Brain microvascular endothelial cell (primary cell): ENCODE results near the gene CHKA.

Source experiments
- DNase-seq: peaks from one replicate; pipeline ENCODE4 v3.0.0-alpha.2; 2020
- H3K27ac ChIP-seq: fragments of 250-450 bp; sonication (Bioruptor Pico); 2 replicates; pipeline ENCODE4 v1.5.1; 2020; ENCODE audit warnings: mild to moderate bottlenecking, moderate library complexity
- H3K27me3 ChIP-seq: fragments of 250-450 bp; sonication (Bioruptor Pico); replicated peaks from 2 replicates; pipeline ENCODE4 v1.5.1; 2020; ENCODE audit warnings: mild to moderate bottlenecking
- H3K36me3 ChIP-seq: fragments of 250-450 bp; sonication (Bioruptor Pico); replicated peaks from 2 replicates; pipeline ENCODE4 v1.5.1; 2020; ENCODE audit warnings: mild to moderate bottlenecking
- H3K4me3 ChIP-seq: 2 replicates; pipeline ENCODE4 v1.5.1; 2011; ENCODE audit warnings: low read depth, mild to moderate bottlenecking, control low read depth, low read length, moderate library complexity
- CTCF ChIP-seq: IDR thresholded peaks from 2 replicates; pipeline ENCODE4 v1.5.1; 2011; ENCODE audit warnings: low read depth, mild to moderate bottlenecking, moderate library complexity, low read length, control low read depth, inconsistent platforms; ENCODE audit errors: missing control alignments
- in situ Hi-C: cut with HindIII; loops from 2 replicates; pipeline ENCODE4 v1.10.0; 2017; ENCODE audit warnings: low sequenced_read_pairs, low pct_ligation_motif_present

The CHKA gene

GRCh38 chr11:68057807-68058206 is 63.4 kb downstream of the CHKA start:
- TF ChIP-seq CTCF = no peak
- Histone ChIP-seq H3K36me3 (peaks cover 9% of the 10 kb centered on the region), H3K27me3 (no peaks in the 10 kb centered on the region), H3K4me3 (no peak overlapping the region), H3K27ac (no peak overlapping the region)
- DNase-seq = no peak
- in situ Hi-C loops = no loop called here

- no peaks in the 10 kb centered on the region for H3K27me3 ChIP-seq
- no peak for DNase-seq
- no peak overlapping the region for H3K4me3 ChIP-seq
- peaks cover 19% of the 10 kb centered on the region for H3K36me3 ChIP-seq
- TF ChIP-seq CTCF = no peak
- H3K27ac ChIP-seq = no peak overlapping the region
- in situ Hi-C loops = no loop called here
Measured at GRCh38 chr11:68056317-68057285, 64.6 kb downstream of the CHKA start.

GRCh38 chr11:68053981-68054812 is 67.0 kb downstream of the CHKA start:
- in situ Hi-C loops = no loop called here
- no peak for TF ChIP-seq CTCF
- no peak overlapping the region for H3K4me3 ChIP-seq
- no peak overlapping the region for H3K27ac ChIP-seq
- no peaks in the 10 kb centered on the region for H3K27me3 ChIP-seq
- DNase-seq = no peak
- H3K36me3 ChIP-seq = peaks cover 36% of the 10 kb centered on the region

GRCh38 chr11:68053117-68053516 is 68.1 kb downstream of the CHKA start:
- peaks cover 46% of the 10 kb centered on the region for H3K36me3 ChIP-seq
- in situ Hi-C loops = no loop called here
- DNase-seq = no peak

More at GRCh38 chr11:68053117-68053516, 68.1 kb downstream of the CHKA start:
- Histone ChIP-seq H3K27ac (no peak overlapping the region), H3K4me3 (no peak overlapping the region), H3K27me3 (no peaks in the 10 kb centered on the region)
- no peak for TF ChIP-seq CTCF
